Brain microvascular endothelial cell (primary cell): ENCODE results near the gene PTPRM.

Experiments
- DNase-seq: peaks from one replicate; pipeline ENCODE4 v3.0.0-alpha.2; 2020
- H3K27ac ChIP-seq: fragments of 250-450 bp; sonication (Bioruptor Pico); 2 replicates; pipeline ENCODE4 v1.5.1; 2020; ENCODE audit warnings: mild to moderate bottlenecking, moderate library complexity
- H3K27me3 ChIP-seq: fragments of 250-450 bp; sonication (Bioruptor Pico); replicated peaks from 2 replicates; pipeline ENCODE4 v1.5.1; 2020; ENCODE audit warnings: mild to moderate bottlenecking
- H3K36me3 ChIP-seq: fragments of 250-450 bp; sonication (Bioruptor Pico); replicated peaks from 2 replicates; pipeline ENCODE4 v1.5.1; 2020; ENCODE audit warnings: mild to moderate bottlenecking
- H3K4me3 ChIP-seq: 2 replicates; pipeline ENCODE4 v1.5.1; 2011; ENCODE audit warnings: low read depth, mild to moderate bottlenecking, control low read depth, low read length, moderate library complexity
- in situ Hi-C: cut with HindIII; loops from 2 replicates; pipeline ENCODE4 v1.10.0; 2017; ENCODE audit warnings: low sequenced_read_pairs, low pct_ligation_motif_present
- TF ChIP-seq, protein P1 (sequence below): IDR thresholded peaks from 2 replicates; pipeline ENCODE4 v1.5.1; 2011; ENCODE audit warnings: low read depth, mild to moderate bottlenecking, moderate library complexity, low read length, control low read depth, inconsistent platforms; ENCODE audit errors: missing control alignments

Gene PTPRM

DNA sequence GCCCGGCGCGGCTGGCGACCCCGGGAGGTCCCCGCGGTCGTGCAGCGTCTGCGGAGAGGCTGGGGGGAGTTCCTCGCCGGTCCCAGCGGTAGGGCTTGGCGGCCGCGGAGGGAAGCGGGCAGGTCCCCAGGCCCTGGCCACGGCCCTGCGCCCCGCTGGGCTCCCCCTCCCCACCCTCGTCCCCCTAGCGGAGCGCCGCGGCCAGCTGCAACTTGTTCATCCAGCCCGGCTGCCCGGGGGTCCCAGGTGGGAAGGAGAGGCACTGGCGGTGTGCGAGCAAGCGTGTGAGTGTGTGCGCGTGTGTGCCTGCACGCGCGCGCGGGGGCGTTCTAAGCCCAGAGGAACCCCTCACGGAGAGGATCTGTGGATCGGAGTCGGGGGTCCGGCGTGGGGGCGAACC, 1.3 kb downstream of the PTPRM start:
- H3K27ac ChIP-seq, result peak overlapping the region; percentile 42
- peak overlapping the region; percentile 78 for H3K4me3 ChIP-seq
- in situ Hi-C loops, result no loop called here
- H3K36me3 ChIP-seq, result no peaks in the 10 kb centered on the region
- H3K27me3 ChIP-seq, result no peaks in the 10 kb centered on the region
- TF ChIP-seq, protein P1, sequence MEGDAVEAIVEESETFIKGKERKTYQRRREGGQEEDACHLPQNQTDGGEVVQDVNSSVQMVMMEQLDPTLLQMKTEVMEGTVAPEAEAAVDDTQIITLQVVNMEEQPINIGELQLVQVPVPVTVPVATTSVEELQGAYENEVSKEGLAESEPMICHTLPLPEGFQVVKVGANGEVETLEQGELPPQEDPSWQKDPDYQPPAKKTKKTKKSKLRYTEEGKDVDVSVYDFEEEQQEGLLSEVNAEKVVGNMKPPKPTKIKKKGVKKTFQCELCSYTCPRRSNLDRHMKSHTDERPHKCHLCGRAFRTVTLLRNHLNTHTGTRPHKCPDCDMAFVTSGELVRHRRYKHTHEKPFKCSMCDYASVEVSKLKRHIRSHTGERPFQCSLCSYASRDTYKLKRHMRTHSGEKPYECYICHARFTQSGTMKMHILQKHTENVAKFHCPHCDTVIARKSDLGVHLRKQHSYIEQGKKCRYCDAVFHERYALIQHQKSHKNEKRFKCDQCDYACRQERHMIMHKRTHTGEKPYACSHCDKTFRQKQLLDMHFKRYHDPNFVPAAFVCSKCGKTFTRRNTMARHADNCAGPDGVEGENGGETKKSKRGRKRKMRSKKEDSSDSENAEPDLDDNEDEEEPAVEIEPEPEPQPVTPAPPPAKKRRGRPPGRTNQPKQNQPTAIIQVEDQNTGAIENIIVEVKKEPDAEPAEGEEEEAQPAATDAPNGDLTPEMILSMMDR, result peak; percentile 50
- no peak for DNase-seq

DNA sequence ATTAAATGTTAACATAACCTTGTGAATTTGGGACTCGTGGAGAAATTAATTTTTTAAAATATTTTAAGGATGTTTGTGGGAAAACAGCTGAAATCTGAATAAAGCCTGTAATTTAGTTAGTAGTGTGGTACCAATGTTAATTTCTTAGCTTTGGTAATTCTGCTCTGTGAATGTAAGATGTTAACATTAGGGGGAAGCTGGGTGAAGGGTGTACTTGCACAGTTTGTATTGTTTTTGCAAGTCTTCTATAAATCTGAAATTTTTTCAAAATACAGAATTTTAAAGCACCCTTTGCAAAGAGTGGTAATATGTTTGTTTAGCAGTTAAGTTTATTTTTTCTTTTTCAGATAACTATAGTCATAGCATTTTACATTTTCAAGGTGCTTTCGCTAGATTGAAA, 4.5 kb downstream of the PTPRM start:
- in situ Hi-C loops, result no loop called here
- Histone ChIP-seq H3K27me3 (no peaks in the 10 kb centered on the region), H3K36me3 (no peaks in the 10 kb centered on the region), H3K27ac (no peak overlapping the region), H3K4me3 (no peak overlapping the region)
- DNase-seq, result no peak
- TF ChIP-seq, protein P1, result no peak

DNA sequence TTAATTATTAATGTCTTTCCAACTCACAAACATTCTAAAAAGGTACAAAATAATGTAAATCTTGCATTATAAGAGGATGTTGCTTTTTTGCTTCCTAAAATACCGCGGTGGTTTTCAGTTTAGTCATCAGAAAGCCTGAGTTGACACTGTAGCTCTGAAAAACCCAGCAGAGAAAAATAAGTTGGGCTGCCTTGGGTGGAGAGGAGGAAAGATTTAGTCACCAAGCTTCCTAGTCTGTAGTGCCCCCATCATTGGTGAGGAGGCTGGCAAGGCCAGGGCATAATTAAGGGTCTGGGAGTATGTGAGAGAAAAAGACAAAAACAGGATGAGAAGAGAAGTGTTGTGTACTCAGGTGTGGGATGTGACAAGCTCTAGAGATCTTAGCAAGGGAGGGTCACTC, 5.7 kb downstream of the PTPRM start:
- H3K36me3 ChIP-seq, result no peaks in the 10 kb centered on the region
- no peaks in the 10 kb centered on the region for H3K27me3 ChIP-seq
- H3K27ac ChIP-seq, result no peak overlapping the region
- H3K4me3 ChIP-seq, result no peak overlapping the region
- DNase-seq, result peak; percentile 36
- in situ Hi-C loops, result no loop called here
- TF ChIP-seq, protein P1, result no peak

DNA sequence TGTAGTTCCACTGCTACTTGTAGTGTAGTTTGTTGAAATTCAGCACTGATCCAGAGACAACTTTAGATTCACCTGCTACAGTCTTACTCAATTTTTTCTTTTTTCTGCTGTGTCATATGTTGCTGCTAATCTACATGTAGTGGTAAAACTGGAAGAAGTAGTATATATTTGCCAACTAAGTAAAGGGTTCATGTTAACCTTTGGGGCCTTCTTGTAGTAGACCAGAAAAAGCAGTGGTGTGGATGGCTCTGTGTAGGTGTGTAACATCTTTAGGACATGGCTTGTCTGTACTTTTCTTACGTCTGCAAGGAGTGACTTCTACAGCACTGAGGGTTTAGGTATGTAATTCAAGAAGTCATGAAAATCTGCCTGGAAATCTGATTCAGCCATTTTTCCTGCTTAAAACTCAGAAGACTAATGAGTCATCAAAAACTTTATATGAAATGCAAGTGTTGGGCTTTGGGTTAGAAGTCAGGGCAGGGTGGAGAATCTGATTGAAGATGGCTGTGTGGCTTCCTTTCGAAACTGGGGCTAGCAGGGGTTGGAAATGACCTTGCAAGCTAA, 8.4 kb downstream of the PTPRM start:
- peak; percentile 43 for DNase-seq
- Histone ChIP-seq H3K36me3 (no peaks in the 10 kb centered on the region), H3K4me3 (no peak overlapping the region), H3K27me3 (no peaks in the 10 kb centered on the region), H3K27ac (peak overlapping the region; percentile 56)
- TF ChIP-seq, protein P1, result no peak
- in situ Hi-C loops, result no loop called here

DNA sequence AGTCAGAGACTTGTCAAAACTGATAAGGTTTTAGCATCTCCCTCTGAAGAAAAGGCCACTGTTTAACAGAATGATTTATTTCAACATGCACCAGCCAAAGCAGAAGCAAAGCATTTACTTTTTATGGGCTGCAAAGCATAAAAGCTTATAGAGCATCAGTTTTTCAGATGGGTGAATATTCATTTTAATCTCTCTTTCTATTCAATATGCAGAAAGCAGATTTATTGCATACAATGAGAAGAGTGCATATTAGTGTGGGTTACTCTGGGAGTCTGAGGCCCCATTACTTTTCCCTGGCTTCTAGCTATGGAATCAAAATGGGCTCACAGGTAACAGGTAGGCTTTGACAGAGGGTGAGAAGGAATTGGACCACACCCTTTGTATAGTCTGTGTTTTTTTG, 9.0 kb downstream of the PTPRM start:
- in situ Hi-C loops, result no loop called here
- Histone ChIP-seq H3K36me3 (no peaks in the 10 kb centered on the region), H3K27ac (peak overlapping the region; percentile 56), H3K4me3 (no peak overlapping the region), H3K27me3 (no peaks in the 10 kb centered on the region)
- TF ChIP-seq, protein P1, result no peak
- no peak for DNase-seq

DNA sequence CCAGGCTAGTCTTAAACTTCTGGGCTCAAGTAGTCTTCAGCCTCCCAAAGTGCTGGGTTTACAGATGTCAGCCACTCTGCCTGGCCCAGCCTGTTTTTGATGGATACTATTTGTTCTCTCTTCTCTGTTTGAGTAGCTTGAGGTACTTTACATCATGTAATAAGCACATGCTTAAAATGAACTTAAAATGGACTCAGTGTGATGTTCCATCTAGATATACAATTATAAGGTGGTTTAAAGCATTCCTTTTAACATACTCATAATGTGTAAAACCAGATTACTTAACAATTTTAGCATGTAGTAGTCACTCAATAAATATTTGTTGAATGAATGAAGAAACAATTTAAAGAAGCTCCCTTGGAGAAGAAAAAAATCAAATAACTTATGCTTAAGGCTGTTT, 9.6 kb downstream of the PTPRM start:
- Histone ChIP-seq H3K27me3 (no peaks in the 10 kb centered on the region), H3K27ac (peak overlapping the region; percentile 83), H3K4me3 (no peak overlapping the region), H3K36me3 (no peaks in the 10 kb centered on the region)
- in situ Hi-C loops, result no loop called here
- DNase-seq, result no peak
- TF ChIP-seq, protein P1, result no peak
